ENCODE data around the gene FMO2. TPM values are rescaled to one million over a fixed set of nuclear protein-coding genes. Genes with fewer than 3 reads are reported as not detected.
A peak's percentile ranks its signal among the peaks of the same experiment; 100 is the strongest.

The FMO2 gene
- total and polyA plus RNA-seq, 2 of the 8 experiments (the other 6 are each of a cell fraction or from before 2014, with no cell fraction given), result not detected

- CTCF ChIA-PET (ENCODE audit: partially characterized antibody), result interaction anchor here (0.8 to 1.9 kb wide), 5 partner anchors 9 to 32 kb away, joined by 3 to 10 read pairs (median 4); no protein-coding TSS in a partner anchor
- no peak for TF ChIP-seq JUN (IDR thresholded peaks at IDR 0.05; ENCODE audit: low read depth, low read length)
- 0 out of 4 replicates have a peak, but pooled peaks of 1 of the 2 experiments have one; percentile 24 for TF ChIP-seq RAD21 (IDR thresholded peaks at IDR 0.05 in 1 of 2, conservative IDR thresholded peaks at IDR 0.05 in 1 of 2; ENCODE audit: low read depth in 2 of 2, low read length in 2 of 2)
- TF ChIP-seq CTCF (IDR thresholded peaks at IDR 0.05; ENCODE audit: control extremely low read depth in 1 of 3, insufficient read depth in 1 of 3, low read depth in 1 of 3, low read length in 3 of 3), result peak in 1 of 3 experiments; percentile 26; a peak in 2 of 4 replicates
- peak; percentile 51; the same call in 1 of the 2 replicates for TF ChIP-seq E2F6 (IDR thresholded peaks at IDR 0.05)
- TF ChIP-seq YY1 (IDR thresholded peaks at IDR 0.05; ENCODE audit: low read depth, low read length), result peak; percentile 57; the same call in 1 of the 2 replicates
- TF ChIP-seq POLR2AphosphoS5 (IDR thresholded peaks at IDR 0.05; ENCODE audit: low read depth, low read length), result no peak
- TF ChIP-seq, protein P1, sequence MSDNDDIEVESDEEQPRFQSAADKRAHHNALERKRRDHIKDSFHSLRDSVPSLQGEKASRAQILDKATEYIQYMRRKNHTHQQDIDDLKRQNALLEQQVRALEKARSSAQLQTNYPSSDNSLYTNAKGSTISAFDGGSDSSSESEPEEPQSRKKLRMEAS (IDR thresholded peaks at IDR 0.05), result peak; percentile 72
Observed at GRCh38 chr1:171213559-171214454, 28.7 kb downstream of the FMO2 start.

More at GRCh38 chr1:171213559-171214454, 28.7 kb downstream of the FMO2 start:
- H3K18ac ChIP-seq (ENCODE audit: extremely low read depth, low read length), result peak overlapping the region; percentile 36; the same call in 1 of the 2 replicates
- H2BK20ac ChIP-seq (ENCODE audit: low read length), result no peak overlapping the region; the same call in 1 of the 2 replicates
- no peaks in the 10 kb centered on the region for H3K79me2 ChIP-seq (ENCODE audit: control insufficient read depth in 1 of 2, insufficient read depth in 2 of 2, low read length in 2 of 2)
- no peak overlapping the region for H4K91ac ChIP-seq (replicated peaks; ENCODE audit: insufficient read length, low read length)
- H4K20me1 ChIP-seq (replicated peaks in 1 of 2; ENCODE audit: control insufficient read depth in 1 of 2, insufficient read depth in 2 of 2, low read length in 2 of 2), result no peaks in the 10 kb centered on the region
- no peak overlapping the region for H2AFZ ChIP-seq (ENCODE audit: low read length)
- 93% methylated on average over 12 of the region's 12 CpGs; no CpG with 5 or more reads in 1 of the 2 experiments for WGBS, 2 experiments (ENCODE audit: extremely low coverage in 1 of 2, insufficient coverage in 1 of 2, insufficient read length in 1 of 2, insufficient replicate concordance in 2 of 2, low coverage in 1 of 2, low lambda C conversion rate in 2 of 2, missing lambda C conversion rate in 1 of 2)
- H4K8ac ChIP-seq (ENCODE audit: extremely low read depth, insufficient read depth, low read length), result no peak overlapping the region
- peaks cover 0 to 14% (median 7%) of the 10 kb centered on the region in 4 experiments; a peak in 4 of 7 replicates for H3K4me1 ChIP-seq (replicated peaks in 1 of 4; ENCODE audit: control insufficient read depth in 3 of 4, insufficient read depth in 4 of 4, low read length in 3 of 4)
- H3K9me3 ChIP-seq (ENCODE audit: insufficient read depth in 2 of 2, low read depth in 1 of 2, low read length in 1 of 2), result peaks cover 5 to 6% of the 10 kb centered on the region in 2 experiments; a peak in 2 of 4 replicates
- H3K4ac ChIP-seq (replicated peaks; ENCODE audit: insufficient read length, low read depth, low read length), result no peak overlapping the region
- H4K5ac ChIP-seq (ENCODE audit: insufficient read length, low read depth, low read length), result no peak overlapping the region
- no peak overlapping the region for H2BK120ac ChIP-seq (replicated peaks; ENCODE audit: low read depth, low read length)
- H3K4me3 ChIP-seq (ENCODE audit: extremely low read depth in 1 of 4, insufficient read depth in 2 of 4, low read depth in 3 of 4, low read length in 4 of 4), result no peak overlapping the region
- H2BK5ac ChIP-seq (ENCODE audit: low read depth, low read length), result no peak overlapping the region; the same call in 1 of the 2 replicates
- no peaks in the 10 kb centered on the region for H3K79me1 ChIP-seq (ENCODE audit: low read depth, low read length)
- POLR2A ChIA-PET (ENCODE audit: partially characterized antibody), result no interaction called here
- H3K14ac ChIP-seq (ENCODE audit: insufficient read length), result no peak overlapping the region
- H3K36me3 ChIP-seq (ENCODE audit: control insufficient read depth in 2 of 4, insufficient read depth in 4 of 4, low read length in 3 of 4), result peaks cover 0 to 7% (median 3%) of the 10 kb centered on the region in 4 experiments; a peak in 2 of 8 replicates
- no peak overlapping the region for H3K23ac ChIP-seq (ENCODE audit: insufficient read length)
- H2AK5ac ChIP-seq (ENCODE audit: low read depth, low read length), result no peak overlapping the region
- H3K23me2 ChIP-seq (ENCODE audit: low read depth, low read length), result no peaks in the 10 kb centered on the region
- H3K9ac ChIP-seq (replicated peaks in 1 of 4; ENCODE audit: extremely low read depth in 1 of 4, low read depth in 3 of 4, low read length in 3 of 4), result no peak overlapping the region
- no peak overlapping the region for H3K56ac ChIP-seq (replicated peaks; ENCODE audit: insufficient read length, low read depth, low read length)
- H2BK15ac ChIP-seq (ENCODE audit: low read length), result no peak overlapping the region
- no peak overlapping the region for H2BK12ac ChIP-seq (ENCODE audit: low read depth, low read length)
- DNase-seq (ENCODE audit: low read depth in 1 of 2, low spot score in 2 of 2) (no peak), FAIRE-seq (peak; percentile 50)
- no peak overlapping the region for H3K4me2 ChIP-seq (ENCODE audit: insufficient read depth in 1 of 2, low read depth in 2 of 2, low read length in 2 of 2)
- H3K27ac ChIP-seq (ENCODE audit: low read depth, low read length), result no peak overlapping the region
- no peaks in the 10 kb centered on the region for H3K27me3 ChIP-seq (replicated peaks in 1 of 4; ENCODE audit: control insufficient read depth in 3 of 4, extremely low read depth in 1 of 4, insufficient read depth in 3 of 4, low read length in 3 of 4)

Data from H1 (cell line).